Stimulated activated CD8-positive, alpha-beta memory T cell treated with anti-CD3 and anti-CD28 coated beads, Interleukin-7, amount 100 ng/mL, for 1 hour (primary cell): ENCODE data around the gene EZR.

ENCODE experiments used
- DNase-seq, 2 donors: peaks; one replicate each; pipeline ENCODE4 v3.0.0-alpha.2; 2020; ENCODE audit warnings: low read depth in 2 of 2

The EZR gene

GRCh38 chr6:158776737-158777136, 42.4 kb downstream of the EZR start:
- DNase-seq = no peak

DNA sequence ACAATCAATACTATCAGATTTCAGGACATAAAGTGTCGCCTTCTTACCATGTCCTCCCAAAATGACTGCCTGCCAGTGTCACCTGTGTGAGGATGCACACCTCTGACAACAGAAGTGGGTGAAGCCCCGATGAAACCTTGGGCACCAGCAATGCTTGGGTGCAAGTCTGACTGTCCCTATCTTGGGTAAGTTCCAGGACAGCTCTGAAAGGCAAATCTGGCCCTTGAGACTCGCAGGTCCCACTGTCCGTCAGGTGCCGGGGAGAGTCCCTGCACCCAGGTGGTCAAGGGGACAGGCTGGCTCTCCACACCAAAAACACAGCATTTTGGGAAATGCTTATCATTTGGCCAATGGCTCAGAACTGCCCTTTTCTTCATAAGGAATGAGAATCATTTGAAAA, 43.3 kb downstream of the EZR start:
- no peak for DNase-seq

GRCh38 chr6:158774717-158775449, 44.3 kb downstream of the EZR start:
- no peak for DNase-seq

DNA sequence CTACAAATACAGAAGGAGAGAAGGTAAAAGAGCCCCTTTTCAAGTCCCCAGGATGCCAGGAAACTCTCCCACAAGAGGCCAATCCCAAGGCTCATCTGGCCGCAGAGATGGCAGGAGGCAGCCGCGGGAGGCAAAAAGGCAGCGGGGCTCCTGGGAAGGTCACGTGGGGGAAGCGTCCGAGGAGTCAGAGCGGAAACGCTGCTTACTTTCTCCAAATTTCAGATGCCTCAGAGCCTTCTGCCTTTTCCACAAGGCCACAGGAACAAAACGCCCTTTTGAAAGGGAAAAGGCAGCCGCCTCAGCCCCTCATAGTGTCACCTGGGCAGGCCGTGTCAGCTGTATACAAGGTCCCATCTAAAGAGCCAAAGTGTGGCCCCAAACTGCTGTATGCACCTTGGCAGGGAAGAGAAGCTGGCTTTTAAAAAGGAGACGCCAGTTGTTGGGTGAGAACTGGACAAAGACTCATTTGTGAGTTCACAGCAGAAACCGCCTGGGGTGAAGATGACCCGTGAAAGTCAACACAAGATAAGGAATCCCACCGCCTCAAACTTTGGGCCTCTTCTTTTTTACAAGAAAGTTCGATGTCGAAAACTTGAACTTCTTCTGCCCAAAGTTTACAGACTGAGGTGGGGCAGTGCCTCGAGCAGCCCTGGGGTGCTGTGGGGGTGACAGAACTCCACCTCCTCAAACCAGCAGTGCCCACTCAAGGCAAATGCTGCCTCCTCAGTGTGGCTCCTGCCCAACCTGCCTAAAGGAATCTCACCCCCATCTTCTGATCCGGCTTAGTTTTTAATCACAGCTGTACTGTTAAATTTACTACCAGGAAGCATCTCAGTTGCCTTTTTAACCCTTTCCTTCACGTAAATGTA, 45.4 kb downstream of the EZR start:
- DNase-seq = no peak

GRCh38 chr6:158772851-158773371, 46.3 kb downstream of the EZR start:
- DNase-seq = no peak

- no peak for DNase-seq
Observed at GRCh38 chr6:158772172-158772571, 47.0 kb downstream of the EZR start.

GRCh38 chr6:158771399-158772152, 47.6 kb downstream of the EZR start:
- DNase-seq = no peak

DNA sequence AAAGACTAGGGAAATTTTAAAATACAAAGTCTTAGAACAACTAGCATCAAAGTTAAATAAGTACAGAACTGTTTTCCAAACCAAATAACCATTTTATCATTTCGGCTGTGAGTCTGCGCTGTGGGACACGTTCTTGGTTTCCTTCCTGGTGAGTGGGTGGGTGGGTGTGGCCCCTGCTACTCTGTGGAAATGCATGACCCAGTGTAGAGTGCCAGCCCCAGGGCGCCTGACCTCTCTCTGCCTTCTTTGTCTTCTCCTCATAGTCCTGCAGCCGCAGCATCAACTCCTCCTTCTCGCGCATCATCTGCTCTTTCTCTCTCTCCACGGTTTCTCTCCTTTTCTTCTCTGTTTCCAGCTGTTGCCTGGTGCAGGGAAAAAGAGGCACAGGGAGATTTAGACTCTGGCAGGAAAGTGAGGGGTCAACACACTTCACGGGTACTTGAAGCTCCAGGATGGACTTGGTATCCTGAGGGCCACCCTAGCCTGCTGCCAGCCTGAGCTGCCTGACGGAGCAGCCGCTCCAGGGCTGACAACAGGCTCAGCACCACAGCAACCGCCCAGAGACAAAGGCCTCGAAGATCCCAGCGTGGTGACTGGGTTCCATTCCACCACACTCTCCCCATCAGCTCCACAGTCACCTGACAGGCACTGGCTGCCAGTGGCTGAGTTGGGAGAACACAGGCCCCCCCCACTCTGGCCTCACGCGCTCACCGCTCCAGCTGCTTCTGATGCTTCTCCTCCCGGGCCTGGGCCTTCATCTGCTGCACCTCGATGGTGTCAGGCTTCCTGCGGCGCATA, 48.4 kb downstream of the EZR start:
- no peak for DNase-seq

GRCh38 chr6:158769771-158770432, 49.3 kb downstream of the EZR start:
- DNase-seq = no peak

- DNase-seq = no peak
Observed at GRCh38 chr6:158769234-158769770, 49.9 kb downstream of the EZR start.

DNA sequence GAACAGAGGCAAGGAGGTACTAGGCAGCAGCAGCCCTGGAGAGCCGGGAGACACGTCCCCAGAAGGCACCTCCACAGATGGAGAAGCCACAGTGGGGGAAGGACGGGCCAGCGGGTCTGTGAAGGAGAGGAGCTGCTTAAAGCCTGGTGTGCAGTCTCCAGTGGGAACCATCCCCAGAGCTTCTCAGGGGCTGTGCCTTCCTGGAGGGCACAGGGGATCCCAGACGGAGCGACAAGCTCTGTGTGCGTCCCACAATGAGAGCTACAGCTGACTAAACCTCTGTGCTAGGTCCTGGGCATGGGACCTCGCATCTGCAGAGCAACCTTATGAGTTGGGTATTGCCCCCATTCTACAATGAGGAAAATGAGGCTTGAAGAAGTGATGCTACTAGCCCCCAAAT, 50.7 kb downstream of the EZR start:
- no peak for DNase-seq

GRCh38 chr6:158767709-158768108, 51.5 kb downstream of the EZR start:
- no peak for DNase-seq

DNA sequence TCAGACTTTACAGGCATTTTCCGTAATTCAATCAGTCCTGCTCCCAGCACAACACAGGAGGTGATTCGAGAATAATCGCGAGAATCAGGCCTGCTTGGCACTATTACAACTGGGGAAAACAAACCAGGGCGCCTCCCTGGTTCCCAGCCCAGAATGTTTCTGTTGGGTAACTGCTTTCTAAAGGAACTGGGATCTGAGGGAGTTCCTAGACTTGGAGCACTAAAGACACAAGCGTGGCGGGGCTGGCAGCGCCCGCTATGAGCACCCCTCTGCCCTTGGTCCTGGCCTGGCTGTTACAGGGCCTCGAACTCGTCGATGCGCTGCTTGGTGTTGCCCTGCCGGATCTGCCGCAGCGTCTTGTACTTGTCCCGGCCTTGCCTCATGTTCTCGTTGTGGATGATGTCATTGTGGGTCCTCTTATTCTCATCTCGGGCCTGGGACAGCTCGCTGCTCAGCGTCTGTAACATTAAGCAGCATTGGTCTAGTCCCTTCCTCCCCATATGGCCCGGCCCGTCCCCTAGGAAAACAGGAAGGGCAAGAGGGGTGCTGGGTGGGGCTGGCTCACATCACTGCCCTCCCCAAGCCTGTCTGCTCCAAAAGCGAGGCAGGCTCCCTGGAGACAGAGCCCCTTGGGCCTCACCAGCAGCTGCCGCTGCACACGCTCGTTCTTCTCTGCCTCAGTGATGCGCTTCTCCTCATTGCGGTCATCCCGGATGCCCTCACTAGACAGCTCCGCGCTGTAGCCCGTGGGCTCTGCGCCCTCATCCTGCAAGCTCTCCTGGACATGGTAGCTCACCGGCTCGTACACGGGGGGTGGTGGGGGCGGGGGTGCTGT, 52.3 kb downstream of the EZR start:
- DNase-seq = no peak

GRCh38 chr6:158765499-158766068, 53.6 kb downstream of the EZR start:
- no peak for DNase-seq

DNA sequence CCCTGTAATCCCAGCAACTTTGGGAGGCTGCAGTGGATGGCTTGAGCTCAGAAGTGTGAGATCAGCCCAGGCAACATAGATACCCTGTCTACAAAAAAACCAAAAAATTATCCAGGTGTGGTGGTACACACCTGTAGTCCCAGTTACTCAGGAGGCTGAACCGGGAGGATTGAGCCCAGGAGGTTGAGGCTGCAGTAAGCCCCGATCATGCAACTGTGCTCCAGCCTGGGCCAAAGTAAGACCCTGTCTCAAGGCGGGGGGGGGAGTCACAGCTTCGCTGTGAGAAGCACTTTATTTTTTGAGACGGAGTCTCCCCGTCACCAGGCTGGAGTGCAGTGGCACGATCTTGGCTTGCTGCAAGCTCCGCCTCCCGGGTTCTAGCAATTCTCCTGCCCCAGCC, 54.2 kb downstream of the EZR start:
- no peak for DNase-seq

DNA sequence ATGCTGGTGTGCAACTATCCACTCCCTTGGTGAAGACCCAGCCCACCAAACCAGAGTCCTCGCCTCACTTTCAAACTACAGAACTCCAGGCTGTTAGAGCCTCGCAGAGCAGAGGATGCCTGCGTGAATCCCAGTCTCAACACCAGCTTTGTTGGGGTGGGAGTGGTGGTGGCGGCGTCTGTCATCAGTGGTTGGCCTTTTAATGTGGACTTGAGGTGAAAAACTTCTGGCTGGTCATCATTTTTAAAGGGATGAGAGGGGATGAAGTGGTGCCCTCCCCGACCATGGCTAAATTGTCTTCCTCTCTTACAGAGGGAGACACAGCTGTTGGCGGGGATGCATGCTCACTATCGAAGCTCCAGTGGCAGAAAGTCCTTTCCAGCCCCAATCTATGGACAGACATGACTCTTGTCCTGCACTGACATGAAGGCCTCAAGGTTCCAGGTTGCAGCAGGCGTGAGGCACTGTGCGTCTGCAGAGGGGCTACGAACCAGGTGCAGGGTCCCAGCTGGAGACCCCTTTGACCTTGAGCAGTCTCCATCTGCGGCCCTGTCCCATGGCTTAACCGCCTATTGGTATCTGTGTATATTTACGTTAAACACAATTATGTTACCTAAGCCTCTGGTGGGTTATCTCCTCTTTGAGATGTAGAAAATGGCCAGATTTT, 54.9 kb downstream of the EZR start:
- DNase-seq = no peak

DNA sequence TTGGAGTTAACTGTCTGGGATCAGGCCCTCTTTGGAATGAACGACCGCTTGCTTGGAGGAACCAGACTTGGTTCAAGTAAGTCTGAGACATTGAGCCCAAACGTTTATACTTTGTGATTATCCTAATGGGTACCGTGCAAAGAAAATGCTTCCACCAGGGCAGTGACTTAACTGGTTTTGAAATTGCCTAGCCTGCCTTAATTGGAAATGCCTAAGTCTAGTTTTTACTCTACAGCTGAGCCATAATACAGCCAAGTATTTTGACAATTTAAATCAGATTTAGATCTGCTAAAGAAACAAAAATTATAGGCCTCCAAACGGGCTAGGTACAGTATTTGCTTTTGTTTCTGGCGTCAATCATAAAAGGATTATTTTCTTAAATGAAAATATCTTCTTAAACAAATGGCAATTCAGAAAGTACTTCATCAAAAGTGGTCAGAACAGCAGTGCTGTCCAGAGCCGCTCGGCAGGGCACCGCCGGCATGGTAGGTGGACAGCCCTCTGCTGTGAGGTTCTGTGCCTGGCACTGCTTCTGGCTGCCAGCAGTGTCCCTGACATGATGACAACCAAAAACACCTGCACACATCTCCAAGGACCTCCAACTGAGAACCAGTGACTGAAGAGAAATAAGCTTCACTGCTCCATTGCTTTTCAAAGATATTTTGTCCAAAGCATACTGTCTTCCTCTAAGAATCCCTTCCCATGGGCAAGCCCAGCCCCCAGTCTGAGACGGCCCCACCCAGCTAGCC, 55.6 kb downstream of the EZR start:
- DNase-seq = no peak
